HG03066 (cell line): ENCODE measurements around the gene GRID1.

ENCODE experiments used
- ATAC-seq: cut with Tn5 transposase; IDR thresholded peaks from one replicate; pipeline ENCODE4 v1.9.1; 2021; ENCODE audit warnings: low read depth; ENCODE audit not compliant: unreplicated experiment

GRID1 gene

GRCh38 chr10:86316990-86317389 is 49.6 kb downstream of the GRID1 start:
- ATAC-seq, result no peak

GRCh38 chr10:86316274-86316835 is 50.2 kb downstream of the GRID1 start:
- no peak for ATAC-seq

- no peak for ATAC-seq
These were observed 51.0 kb downstream of the GRID1 start for GRCh38 chr10:86315549-86315942.

GRCh38 chr10:86314616-86315548 is 51.7 kb downstream of the GRID1 start:
- no peak for ATAC-seq

- ATAC-seq, result no peak
These were observed 53.0 kb downstream of the GRID1 start for GRCh38 chr10:86313621-86314041.

- no peak for ATAC-seq
These were observed 53.8 kb downstream of the GRID1 start for GRCh38 chr10:86312701-86313270.

- ATAC-seq, result no peak
These were observed 54.7 kb downstream of the GRID1 start for GRCh38 chr10:86311906-86312305.

- no peak for ATAC-seq
These were observed 55.4 kb downstream of the GRID1 start for GRCh38 chr10:86311190-86311589.

GRCh38 chr10:86310702-86311101 is 55.9 kb downstream of the GRID1 start:
- ATAC-seq, result no peak

- no peak for ATAC-seq
These were observed 56.3 kb downstream of the GRID1 start for GRCh38 chr10:86310291-86310690.

- ATAC-seq, result no peak
These were observed 58.5 kb downstream of the GRID1 start for GRCh38 chr10:86308056-86308455.

GRCh38 chr10:86306628-86307278 is 59.8 kb downstream of the GRID1 start:
- no peak for ATAC-seq

GRCh38 chr10:86305521-86305920 is 61.1 kb downstream of the GRID1 start:
- ATAC-seq, result no peak

GRCh38 chr10:86304436-86304835 is 62.2 kb downstream of the GRID1 start:
- no peak for ATAC-seq

- no peak for ATAC-seq
These were observed 63.0 kb downstream of the GRID1 start for GRCh38 chr10:86303626-86304025.

GRCh38 chr10:86301971-86302370 is 64.6 kb downstream of the GRID1 start:
- no peak for ATAC-seq

GRCh38 chr10:86300931-86301830 is 65.4 kb downstream of the GRID1 start:
- no peak for ATAC-seq

- no peak for ATAC-seq
These were observed 66.1 kb downstream of the GRID1 start for GRCh38 chr10:86300399-86300925.

GRCh38 chr10:86299562-86299961 is 67.0 kb downstream of the GRID1 start:
- no peak for ATAC-seq

- no peak for ATAC-seq
These were observed 68.0 kb downstream of the GRID1 start for GRCh38 chr10:86298501-86299001.
